NCI-H1105 treated with DMSO at 0.1 percent for 48 hours (cell line): ENCODE measurements around the gene DDX19B.
"Not testable (repeated sequence)": the region's sequence is repeated elsewhere in the genome, so short reads cannot be mapped to it uniquely, and the experiment has no call there.

Source experiments
- DNase-seq: peaks from one replicate; lab custom pipeline; 2025; lab: John Stamatoyannopoulos, UW

The DDX19B gene

DNA sequence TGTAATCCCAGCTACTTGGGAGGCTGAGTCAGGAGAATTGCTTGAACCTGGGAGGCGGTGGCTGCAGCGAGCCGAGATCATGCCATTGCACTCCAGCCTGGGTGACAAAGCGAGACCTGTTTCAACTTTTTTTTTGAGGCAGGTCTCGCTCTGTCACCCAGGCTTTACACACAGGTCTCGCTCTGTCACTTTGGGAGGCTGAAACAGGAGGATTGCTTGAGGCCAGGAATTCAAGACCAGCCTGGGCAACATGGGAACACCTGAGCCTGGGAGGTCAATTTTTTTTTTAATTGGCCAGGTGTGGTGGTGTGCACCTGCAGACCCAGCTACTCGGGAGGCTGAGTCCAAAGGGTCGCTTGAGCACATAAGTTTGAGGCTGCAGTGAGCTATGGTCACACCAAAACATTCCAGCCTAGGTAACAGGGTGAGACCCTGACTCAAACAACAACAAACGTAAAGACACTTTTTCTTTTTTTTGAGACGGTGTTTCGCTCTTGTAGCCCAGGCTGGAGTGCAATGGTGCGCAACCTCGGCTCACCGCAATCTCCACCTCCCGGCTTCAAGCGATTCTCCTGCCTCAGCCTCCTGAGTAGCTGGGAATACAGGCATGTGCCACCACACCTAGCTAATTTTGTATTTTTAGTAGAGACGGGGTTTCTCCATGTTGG lies 11.5 kb upstream of the DDX19B start:
- DNase-seq, result not testable (repeated sequence)

DNA sequence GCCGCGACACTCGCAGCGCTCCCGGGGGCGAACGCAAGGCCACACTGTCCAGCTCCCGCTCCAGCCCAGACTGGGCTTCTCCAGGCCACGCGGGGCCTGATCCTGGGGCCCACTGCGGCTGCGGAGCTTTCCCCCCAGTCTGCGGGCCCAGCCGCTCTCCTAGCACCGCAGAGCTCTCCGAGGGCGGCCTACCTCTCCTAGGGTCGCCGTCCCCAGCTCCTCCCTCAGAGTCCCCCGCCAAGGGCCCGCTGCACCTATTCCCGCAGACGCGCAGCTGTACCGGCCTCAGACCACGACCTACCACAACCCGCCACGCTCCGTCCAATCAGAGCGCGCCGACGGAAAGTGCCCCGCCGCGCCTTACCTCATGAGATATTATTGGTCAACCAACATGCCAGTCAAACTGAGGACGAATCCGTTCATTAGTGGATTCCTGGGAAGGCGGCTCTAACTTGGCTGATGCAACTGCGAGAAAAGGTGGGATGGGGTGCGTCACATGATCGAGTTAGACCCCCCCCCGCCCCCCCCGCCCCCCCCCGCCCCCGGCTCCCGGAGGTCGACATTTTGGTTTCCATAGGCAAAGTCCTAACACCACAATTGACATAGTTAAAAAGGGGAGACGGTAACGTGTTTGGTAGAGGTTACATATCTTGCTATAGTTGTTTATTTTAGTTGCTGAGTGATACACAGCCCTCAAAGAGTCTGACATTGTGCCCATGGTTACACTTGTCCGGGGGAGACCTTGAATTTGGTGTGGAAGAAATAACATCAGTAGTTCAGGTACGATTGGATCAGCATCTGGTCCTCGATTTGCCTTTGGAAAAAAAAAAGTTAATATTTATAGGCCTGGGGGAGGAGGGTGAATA lies 9.5 kb upstream of the DDX19B start, which contains the start of gene AARS1:
Gene AARS1, minus strand, starts transcription at position 278 of the 866 bp plus-strand sequence. CDS start 6,743 bp downstream, outside the sequence.
- DNase-seq, result peak; percentile 93

DNA sequence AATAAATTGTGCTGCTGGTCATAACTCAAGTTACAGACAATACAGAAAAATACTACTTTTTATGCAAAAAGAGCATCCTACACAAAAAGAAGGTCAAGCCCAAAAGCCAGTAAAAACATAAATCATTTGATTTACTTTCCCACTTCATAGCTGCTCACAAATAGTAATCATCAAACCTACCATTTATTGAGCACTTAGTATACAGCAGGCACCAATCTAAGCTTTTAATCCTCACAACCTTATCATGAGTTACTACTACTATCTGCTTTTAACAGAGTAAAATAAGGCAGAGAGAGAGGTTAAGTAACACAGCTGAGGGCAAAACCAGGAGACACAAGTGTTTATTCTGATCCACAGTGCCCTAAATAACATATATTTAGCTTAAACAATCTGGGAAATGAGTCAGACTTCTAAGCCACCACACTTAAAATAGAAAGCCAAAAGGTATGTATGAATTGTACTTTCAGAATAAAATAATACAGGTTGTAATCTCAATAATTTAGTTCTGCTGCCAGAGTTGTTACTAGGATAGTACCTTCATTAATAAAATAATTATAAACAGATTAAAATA lies 8.0 kb upstream of the DDX19B start:
- DNase-seq, result no peak

DNA sequence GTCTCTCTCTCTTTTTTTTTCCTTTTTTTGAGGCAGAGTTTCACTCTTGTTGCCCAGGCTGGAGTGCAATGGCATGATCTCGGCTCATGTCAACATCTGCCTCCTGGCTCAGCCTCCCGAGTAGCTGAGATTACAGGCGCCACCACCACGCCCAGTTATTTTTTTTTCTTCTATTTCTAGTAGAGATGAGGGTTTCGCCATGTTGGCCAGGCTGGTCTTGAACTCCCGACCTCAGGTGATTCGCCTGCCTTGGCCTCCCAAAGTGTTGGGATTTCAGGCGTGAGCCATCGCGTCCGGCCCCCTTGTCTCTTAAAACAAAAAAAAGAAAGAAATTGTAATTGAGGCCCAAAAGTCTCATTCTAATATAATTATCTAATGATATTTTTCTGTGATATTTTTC lies 6.8 kb upstream of the DDX19B start:
- not testable (repeated sequence) for DNase-seq

DNA sequence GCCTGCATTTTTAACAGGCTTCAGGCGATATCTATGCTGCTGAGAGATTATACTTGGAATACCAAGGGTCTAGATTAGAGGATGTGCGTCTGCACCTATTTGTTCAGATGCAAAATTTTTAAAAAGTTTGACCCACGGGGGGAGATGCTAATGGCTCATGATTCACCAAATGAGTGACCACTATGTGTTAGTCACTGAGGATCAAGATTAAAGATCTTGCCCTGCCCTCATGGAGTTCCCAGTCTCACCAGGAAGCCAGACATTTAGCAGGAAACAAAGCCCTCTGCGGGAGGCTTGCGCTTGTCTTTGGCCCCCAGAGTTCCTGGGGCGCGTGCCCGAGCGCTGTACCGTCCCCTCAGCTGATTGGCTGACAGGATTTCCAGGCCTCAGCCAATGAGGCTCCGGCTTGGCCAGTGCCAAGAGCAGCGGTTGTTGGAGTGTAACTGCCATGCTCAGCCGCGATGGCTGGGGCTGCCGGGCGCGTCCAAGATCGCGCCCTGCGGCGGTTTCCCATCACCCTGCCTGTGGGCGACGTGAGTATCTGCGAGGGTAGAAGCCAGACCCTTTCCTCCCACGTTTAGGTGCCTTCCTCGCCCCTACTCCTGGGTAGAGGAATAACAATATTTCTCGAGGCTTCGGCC lies 4.5 kb upstream of the DDX19B start:
- DNase-seq, result no peak

DNA sequence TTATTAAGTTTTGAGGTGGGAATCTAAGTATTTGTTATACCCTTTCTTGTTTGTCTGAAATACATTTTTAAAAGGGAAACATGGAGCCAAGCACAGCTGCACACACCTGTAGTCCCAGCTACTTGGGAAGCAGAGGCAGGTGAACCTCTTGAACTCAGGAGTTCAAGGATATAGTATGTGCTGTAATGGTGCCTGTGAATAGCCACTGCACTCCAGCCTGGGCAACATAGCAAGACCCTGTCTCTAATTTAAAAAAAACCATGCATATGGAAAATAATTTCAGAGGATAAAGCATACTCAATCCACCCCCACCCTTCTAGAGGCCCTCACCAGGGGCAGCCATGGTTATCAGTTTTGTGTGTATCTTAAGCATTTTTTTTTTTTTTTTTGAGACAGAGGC lies 3.4 kb upstream of the DDX19B start:
- DNase-seq, result no peak

DNA sequence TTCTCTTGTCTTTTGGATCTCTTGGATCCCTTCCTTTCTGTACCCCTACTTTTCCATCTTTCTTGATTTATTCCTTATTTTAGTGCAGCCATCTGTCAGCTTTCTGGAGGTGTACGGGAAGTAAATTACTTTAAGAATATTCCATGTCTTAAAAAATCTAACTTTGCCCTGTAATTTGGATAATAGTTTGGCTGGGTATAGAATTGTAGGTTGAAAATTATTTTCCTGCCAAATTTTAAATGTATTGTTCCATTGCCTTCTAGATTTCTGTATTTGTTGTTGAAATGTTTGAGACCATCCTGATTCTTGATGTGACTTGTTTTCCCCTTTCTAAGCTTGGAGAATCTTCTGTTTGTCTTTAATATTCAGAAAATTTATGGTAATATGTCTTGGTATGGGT lies 2.1 kb downstream of the DDX19B start:
- DNase-seq, result no peak

DNA sequence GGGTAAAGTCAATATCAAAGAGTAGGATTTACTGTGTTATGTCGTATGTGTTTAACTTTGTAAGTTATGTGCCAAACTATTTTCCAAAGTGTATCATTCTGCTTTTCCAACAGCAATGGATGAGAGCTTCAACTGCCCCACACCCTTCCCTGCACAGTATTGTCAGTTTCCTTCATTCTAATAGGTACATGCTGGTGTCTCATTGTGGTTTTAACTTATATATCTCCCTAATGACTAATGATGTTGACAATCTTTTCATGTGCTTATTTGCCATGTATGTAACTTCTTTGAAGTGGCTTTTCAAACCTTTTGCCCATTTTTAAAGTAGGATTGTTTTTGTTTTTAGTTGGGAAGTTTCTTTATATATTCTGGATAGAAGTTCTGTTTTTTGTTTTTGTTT lies 3.8 kb downstream of the DDX19B start:
- DNase-seq, result no peak

DNA sequence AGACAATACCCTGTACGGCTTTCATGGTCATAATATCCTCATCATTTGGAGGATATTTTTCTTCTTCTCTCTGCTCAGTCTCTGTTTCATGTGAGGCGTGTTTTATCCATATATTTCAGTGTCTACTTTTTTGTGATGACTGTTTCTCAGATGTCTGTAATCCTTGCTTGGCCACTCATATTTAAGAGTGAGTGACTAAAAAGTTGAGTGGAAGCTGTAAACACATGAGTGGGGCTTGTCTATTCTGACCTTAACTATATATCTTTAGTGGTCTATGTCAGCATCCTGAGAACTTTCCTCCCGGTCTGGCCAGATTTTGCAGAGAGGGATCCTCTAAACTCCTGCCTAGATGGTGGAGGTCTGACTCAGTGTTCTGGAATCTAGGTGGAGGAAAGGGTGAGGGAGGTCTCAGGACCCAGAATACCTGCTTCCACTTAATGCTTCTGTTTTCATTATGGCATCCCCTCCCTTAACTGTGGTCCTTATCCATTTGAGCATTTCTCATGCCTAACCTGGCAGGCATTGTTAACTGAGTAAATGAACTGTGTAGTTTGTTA lies 6.0 kb downstream of the DDX19B start:
- DNase-seq, result no peak

DNA sequence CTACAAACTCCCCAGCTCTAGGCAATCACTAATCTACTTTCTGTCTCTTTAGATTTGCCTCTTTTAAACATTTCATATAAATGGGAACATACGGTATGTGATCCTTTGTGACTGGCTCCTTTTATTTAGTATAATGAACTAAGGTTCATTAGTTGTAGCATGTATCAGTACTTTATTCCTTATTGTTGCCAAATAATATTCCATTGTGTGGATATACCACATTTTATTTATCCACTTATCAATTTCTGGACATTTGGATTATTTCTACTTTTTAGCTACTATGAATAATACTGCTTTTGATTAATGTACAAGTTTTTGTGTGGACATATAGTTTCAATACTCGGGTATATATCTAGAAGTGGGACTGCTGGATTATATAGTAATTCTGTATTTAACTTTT lies 7.9 kb downstream of the DDX19B start:
- no peak for DNase-seq

DNA sequence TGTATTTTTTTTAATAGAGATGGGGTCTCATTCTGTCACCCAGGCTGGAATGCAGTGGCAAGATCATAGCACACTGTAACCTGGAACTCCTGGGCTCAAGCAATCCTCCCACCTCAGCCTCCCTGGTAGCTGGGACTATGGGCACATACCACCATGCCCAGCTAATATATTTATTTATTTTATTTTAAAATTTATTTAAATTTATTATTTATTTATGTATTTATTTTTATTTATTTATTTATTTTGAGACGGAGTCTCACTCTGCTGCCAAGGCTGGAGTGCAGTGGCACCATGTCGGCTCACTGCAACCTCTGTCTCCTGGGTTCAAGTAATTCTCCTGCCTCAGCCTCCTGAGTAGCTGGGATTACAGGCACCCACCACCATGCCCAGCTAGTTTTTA lies 8.7 kb downstream of the DDX19B start:
- not testable (repeated sequence) for DNase-seq

DNA sequence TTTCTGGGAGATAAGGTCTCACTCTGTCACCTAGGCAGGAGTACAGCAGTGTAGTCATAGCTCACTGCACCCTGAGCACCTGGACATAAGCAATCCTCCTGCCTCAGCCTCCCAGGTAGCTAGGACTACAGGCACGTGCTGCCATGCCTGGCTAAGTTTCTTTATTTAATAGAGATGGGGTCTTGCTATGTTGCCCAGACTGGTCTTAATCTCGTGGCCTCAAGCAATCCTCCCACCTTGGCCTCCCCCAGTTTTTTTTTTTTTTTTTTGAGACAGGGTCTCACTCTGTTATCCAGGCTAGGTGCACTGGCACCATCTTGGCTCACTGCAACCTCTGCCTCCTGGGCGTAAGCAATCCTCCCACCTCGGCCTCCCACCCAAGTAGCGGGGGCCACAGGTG lies 21.1 kb downstream of the DDX19B start:
- no peak for DNase-seq

DNA sequence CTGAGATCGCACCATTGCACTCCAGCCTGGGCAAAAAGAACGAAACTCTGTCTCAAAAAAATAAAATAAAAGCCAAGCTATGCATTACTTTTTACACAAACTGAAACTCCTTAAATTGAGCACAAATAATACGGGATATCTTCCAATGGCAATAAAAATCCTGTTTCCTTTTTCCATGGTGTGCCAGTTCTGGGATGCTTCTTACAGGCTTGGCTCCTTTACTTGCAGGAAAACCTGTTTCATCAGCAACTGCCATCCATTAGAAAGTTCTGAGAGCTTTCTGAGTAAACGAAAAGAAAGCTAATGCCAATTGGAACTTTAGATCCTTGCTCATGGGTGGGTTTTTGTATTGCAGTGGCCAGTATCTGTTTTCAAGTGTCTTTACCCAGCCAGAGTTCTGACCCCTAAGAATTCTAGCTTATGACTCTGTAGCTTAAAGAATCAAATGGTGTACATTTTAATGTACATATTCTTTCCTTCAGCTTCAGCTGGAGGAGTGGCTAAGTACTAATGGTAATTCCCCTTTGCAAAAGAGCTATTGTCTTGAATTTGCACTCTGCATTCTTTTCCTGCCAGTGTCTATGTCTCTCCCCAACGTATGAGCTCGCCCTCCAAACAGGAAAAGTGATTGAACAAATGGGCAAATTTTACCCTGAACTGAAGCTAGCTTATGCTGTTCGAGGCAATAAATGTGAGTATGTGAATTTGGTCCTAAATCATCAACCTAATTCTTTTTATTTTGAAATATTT lies 26.2 kb downstream of the DDX19B start:
- no peak for DNase-seq

DNA sequence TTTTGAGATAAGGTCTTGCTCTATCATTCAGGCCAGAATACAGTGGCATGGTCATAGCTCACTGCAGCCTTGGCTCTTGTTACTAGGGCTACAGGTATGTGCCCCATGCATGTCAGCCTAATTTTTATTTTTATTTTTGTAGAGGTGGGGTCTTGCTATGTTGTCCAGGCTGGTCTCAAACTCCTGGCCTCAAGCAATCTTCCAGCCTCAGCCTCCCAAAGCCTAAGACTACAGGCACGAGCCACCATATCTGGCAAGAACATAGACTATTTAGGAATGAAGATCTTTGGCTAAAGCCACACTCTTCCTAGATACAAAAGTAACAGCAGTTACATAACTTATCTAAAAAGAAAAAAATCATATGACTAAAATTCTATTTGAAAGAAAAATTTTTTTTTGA lies 32.1 kb downstream of the DDX19B start:
- DNase-seq, result no peak

DNA sequence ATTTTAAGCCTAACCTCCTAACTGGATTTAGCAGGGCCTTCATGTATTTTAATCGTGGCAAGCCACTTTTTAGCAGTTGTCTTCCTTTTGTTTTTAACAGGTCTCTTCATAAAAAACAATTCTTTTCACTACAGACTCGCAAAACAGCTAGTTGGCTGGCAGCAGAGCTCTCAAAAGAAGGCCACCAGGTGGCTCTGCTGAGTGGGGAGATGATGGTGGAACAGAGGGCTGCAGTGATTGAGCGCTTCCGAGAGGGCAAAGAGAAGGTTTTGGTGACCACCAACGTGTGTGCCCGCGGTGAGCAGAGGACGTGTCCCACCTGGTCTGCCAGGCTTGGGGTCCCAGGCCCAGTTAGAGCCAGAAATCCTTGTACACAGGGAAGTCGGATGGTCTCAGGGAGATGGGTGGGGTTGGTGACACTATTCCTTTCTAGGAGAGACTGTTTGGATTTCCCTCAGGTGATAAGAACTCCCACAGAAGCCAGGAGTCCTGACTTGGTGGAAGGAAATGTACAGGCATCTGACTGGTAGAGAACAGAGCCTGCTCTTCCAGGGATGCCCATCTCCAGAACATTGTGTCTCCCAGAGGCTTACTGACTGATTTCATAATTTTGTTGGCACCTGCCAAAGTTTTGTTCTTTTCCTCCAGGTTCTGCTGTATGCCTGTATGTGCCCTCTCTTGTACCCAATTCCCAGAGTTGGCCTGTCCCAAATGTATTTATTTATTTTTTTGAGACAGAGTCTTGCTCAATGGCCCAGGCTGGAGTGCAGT lies 32.8 kb downstream of the DDX19B start:
- DNase-seq, result no peak

DNA sequence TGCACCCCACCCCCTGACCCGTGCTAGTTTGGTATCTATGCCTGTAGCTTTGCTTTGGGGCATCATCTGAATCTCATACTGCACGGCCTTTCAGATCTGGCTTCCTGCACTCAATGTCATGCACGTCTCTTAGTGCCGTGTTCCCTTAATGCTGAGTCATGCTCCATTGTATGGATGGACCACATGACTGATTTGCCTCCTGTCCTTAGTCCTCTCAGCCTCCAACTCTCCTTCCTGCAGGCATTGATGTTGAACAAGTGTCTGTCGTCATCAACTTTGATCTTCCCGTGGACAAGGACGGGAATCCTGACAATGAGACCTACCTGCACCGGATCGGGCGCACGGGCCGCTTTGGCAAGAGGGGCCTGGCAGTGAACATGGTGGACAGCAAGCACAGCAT lies 33.7 kb downstream of the DDX19B start:
- DNase-seq, result not testable (repeated sequence)

DNA sequence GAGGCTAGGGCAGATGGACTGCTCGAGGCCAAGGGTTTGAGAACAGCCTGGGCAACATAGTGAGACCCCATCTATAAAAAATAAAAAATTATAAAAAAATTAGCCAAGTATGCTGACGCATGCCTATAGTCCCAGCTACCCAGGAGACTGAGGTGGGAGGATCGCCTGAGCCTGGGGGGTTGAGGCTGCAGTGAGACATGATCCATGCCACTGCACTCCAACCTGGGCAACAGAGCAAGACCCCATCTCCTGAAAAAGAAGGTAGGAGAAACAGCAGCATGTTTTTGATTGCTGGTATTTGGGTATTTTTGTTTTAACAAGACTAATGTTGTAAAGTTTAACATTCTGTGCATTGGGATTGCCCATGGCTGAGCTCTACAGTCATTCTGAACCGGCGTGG lies 38.8 kb downstream of the DDX19B start:
- no peak for DNase-seq

DNA sequence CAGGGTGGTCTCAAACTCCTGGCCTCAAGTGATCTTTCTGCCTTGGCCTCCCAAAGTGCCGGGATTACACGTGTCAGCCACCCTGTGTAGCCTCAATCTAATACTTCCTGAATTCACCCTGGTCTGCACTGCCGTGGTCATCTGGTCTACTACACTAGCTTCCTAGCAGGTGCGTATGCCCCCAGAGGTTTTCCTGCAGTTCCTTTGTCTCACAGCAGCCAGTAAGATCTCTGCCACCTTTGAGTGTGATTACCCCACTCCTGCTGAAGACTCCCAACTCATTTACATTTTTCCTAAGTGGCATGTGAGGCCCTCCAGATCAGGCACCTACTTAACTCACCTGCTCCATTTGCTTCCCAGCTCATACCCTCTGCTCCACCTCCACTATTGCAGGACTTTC lies 42.6 kb downstream of the DDX19B start:
- no peak for DNase-seq

DNA sequence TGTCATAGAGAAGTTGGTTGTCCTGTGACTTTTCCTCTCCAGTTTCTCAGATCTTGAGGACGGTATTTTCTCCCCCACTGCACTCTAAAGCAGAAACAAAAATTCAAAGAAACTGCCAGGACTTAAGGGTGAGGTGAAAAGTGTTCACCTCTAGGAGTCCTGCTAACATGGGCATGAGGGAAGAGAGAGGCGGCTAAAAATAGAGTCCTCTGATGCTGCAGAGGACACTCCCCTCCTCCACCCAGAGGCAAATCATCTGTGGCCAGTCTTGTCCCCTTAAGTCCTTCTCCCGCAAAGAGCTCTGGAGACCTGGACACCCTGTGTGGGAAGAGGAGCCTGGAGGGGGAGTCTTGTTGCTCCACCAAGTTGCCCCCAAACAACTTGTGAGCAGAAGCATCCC lies 43.0 kb downstream of the DDX19B start:
- no peak for DNase-seq

DNA sequence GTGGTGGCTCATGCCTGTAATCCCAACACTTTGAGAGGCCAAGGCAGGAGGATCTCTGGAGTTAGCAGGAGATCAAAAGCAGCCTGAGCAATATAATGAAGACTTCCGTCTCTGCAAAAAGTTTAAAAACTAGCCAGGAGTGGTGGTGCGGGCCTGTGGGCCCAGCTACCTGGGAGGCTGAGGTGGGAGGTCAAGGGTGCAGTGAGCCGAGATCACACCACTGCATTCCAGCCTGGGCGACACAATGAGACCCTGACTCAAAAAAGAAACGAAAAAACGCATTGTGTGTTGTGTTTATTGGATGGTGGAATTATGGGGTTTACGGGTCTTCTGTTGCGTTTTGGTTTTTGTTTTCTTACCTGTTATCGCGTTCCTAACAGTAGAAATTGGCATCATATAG lies 46.9 kb downstream of the DDX19B start:
- DNase-seq, result no peak

DNA sequence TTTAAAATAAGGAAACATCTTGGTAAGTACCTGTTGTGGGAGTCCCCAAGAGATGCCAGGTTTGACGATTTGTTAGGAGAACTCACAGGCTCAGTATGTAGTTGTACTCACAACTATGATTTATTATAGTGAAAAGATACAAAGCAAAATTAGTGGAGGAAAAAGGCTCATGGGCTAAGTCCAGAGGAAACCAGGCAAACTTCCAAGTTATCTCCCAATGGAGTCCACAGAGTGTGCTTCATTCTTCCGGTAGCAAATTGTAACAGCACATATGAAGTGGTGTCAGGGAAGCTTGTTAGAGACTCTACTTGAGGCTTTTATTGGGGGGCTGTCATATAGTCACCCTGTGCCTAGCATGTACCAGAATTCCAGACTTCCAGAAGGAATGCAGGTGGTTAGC lies 50.0 kb downstream of the DDX19B start:
- no peak for DNase-seq
